ENCODE results near the gene CPT2. TPM values are rescaled to one million over a fixed set of nuclear protein-coding genes. Genes with fewer than 3 reads are reported as not detected.
A peak's percentile ranks its signal among the peaks of the same experiment; 100 is the strongest.

CPT2 gene
- total RNA-seq, 1 donor from 2014 or later: 26.8 TPM

- Mint-ChIP-seq H3K27ac (no peak overlapping the region), H3K4me1 (ENCODE audit: unreplicated experiment) (no peaks in the 10 kb centered on the region), H3K36me3 (no peaks in the 10 kb centered on the region), H3K27me3 (no peaks in the 10 kb centered on the region), H3K4me3 (no peak overlapping the region), H3K9me3 (no peaks in the 10 kb centered on the region)
- TF ChIP-seq CTCF (conservative IDR thresholded peaks at IDR 0.05): no peak
- DNase-seq (ENCODE audit: extremely low spot score, unreplicated experiment): no peak
Measured at GRCh38 chr1:53254011-53254640, 57.5 kb downstream of the CPT2 start.

- H3K4me1 Mint-ChIP-seq (ENCODE audit: unreplicated experiment): no peaks in the 10 kb centered on the region
- no peaks in the 10 kb centered on the region for H3K9me3 Mint-ChIP-seq
- no peak overlapping the region for H3K27ac Mint-ChIP-seq
- no peaks in the 10 kb centered on the region for H3K27me3 Mint-ChIP-seq
- no peak for DNase-seq (ENCODE audit: extremely low spot score, unreplicated experiment)
- TF ChIP-seq CTCF (conservative IDR thresholded peaks at IDR 0.05): peak; percentile 37
- H3K36me3 Mint-ChIP-seq: no peaks in the 10 kb centered on the region
- no peak overlapping the region for H3K4me3 Mint-ChIP-seq
Measured at GRCh38 chr1:53255031-53255430, 58.4 kb downstream of the CPT2 start.

GRCh38 chr1:53256511-53257453 is 60.2 kb downstream of the CPT2 start:
- Mint-ChIP-seq H3K9me3 (no peaks in the 10 kb centered on the region), H3K4me1 (ENCODE audit: unreplicated experiment) (no peaks in the 10 kb centered on the region), H3K36me3 (no peaks in the 10 kb centered on the region), H3K27ac (peak overlapping the region; percentile 98), H3K4me3 (peak overlapping the region; percentile 81), H3K27me3 (no peaks in the 10 kb centered on the region)
- TF ChIP-seq CTCF (conservative IDR thresholded peaks at IDR 0.05): no peak
- no peak for DNase-seq (ENCODE audit: extremely low spot score, unreplicated experiment)

GRCh38 chr1:53257454-53258081 is 60.9 kb downstream of the CPT2 start:
- Mint-ChIP-seq H3K27me3 (no peaks in the 10 kb centered on the region), H3K4me3 (peak overlapping the region; percentile 81), H3K36me3 (no peaks in the 10 kb centered on the region), H3K9me3 (no peaks in the 10 kb centered on the region), H3K27ac (peak overlapping the region; percentile 98), H3K4me1 (ENCODE audit: unreplicated experiment) (no peaks in the 10 kb centered on the region)
- no peak for TF ChIP-seq CTCF (conservative IDR thresholded peaks at IDR 0.05)
- DNase-seq (ENCODE audit: extremely low spot score, unreplicated experiment): no peak

GRCh38 chr1:53258216-53258615 is 61.6 kb downstream of the CPT2 start:
- Mint-ChIP-seq H3K4me3 (no peak overlapping the region), H3K27me3 (no peaks in the 10 kb centered on the region), H3K4me1 (ENCODE audit: unreplicated experiment) (no peaks in the 10 kb centered on the region), H3K9me3 (no peaks in the 10 kb centered on the region), H3K27ac (peak overlapping the region; percentile 98), H3K36me3 (no peaks in the 10 kb centered on the region)
- no peak for TF ChIP-seq CTCF (conservative IDR thresholded peaks at IDR 0.05)
- DNase-seq (ENCODE audit: extremely low spot score, unreplicated experiment): no peak
